HEK293 (cell line): Measurements from ENCODE around the gene SELENOM.
A peak's percentile ranks its signal among the peaks of the same experiment; 100 is the strongest.

ENCODE experiments used
- CTCF ChIA-PET: fragments of 350-600 bp; formaldehyde crosslinking; extraction: SDS; loops from one replicate; lab custom pipeline; 2021; ENCODE audit warnings: antibody characterized with exemption; lab: Yijun Ruan, JAX
- POLR2A ChIA-PET: fragments of 300-600 bp; formaldehyde crosslinking; extraction: SDS; loops from one replicate; lab custom pipeline; 2020; ENCODE audit warnings: antibody characterized with exemption, inconsistent platforms; lab: Yijun Ruan, JAX
- H3K27ac ChIP-seq: fragments of 200-500 bp; sonication (Bioruptor generic); 2 replicates; pipeline ENCODE4 v1.5.1; 2014; ENCODE audit warnings: low read depth, low read length, control low read depth, inconsistent platforms; ENCODE audit errors: extremely low read depth
- H3K36me3 ChIP-seq, 2 experiments: fragments of 200-500 bp in 1 of 2; sonication (Bioruptor generic) in 1 of 2; 1 replicate in 1 of 2; 2 replicates in 1 of 2; pipeline ENCODE4 v1.5.1; 2014 to 2017; ENCODE audit warnings: inconsistent platforms in 2 of 2, low read length in 2 of 2; ENCODE audit not compliant: control insufficient read depth in 2 of 2, insufficient read depth in 1 of 2
- H3K4me1 ChIP-seq: fragments of 200-500 bp; sonication (Bioruptor generic); 2 replicates; pipeline ENCODE4 v1.5.1; 2014; ENCODE audit warnings: mild to moderate bottlenecking, low read length, inconsistent platforms; ENCODE audit not compliant: control insufficient read depth, insufficient read depth
- H3K4me3 ChIP-seq: 2 replicates; pipeline ENCODE4 v1.5.1; 2011; ENCODE audit warnings: low read depth, mild to moderate bottlenecking, control low read depth, low read length, moderate library complexity
- H3K9me3 ChIP-seq: fragments of 200-500 bp; sonication (Bioruptor generic); 2 replicates; pipeline ENCODE4 v1.5.1; 2014; ENCODE audit warnings: low read depth, low read length, inconsistent platforms; ENCODE audit not compliant: control insufficient read depth, insufficient read depth
- BCL11B ChIP-seq: fragments of 450-650 bp; formaldehyde crosslinking; IDR thresholded peaks from 2 replicates; pipeline ENCODE4 v1.5.1; 2016; ENCODE audit warnings: low read depth, missing biosample characterization, missing genetic modification characterization
- IKZF3 ChIP-seq: fragments of 450-650 bp; IDR thresholded peaks from 2 replicates; pipeline ENCODE4 v1.5.0; 2018; ENCODE audit warnings: missing biosample characterization, mild to moderate bottlenecking, missing genetic modification characterization, moderate library complexity
- KLF8 ChIP-seq: fragments of 450-650 bp; formaldehyde crosslinking; IDR thresholded peaks from 2 replicates; pipeline ENCODE4 v1.5.1; 2016; ENCODE audit warnings: missing biosample characterization, missing genetic modification characterization
- MEIS1 ChIP-seq: sonication (generic); formaldehyde crosslinking; IDR thresholded peaks from 2 replicates; pipeline ENCODE4 v1.8.1; 2022; ENCODE audit warnings: missing genetic modification reagents, mild to moderate bottlenecking, borderline replicate concordance
- SP2 ChIP-seq: fragments of 450-650 bp; formaldehyde crosslinking; IDR thresholded peaks from 2 replicates; pipeline ENCODE4 v1.5.1; 2016; ENCODE audit warnings: missing biosample characterization, missing genetic modification characterization
- SP7 ChIP-seq: fragments of 450-650 bp; formaldehyde crosslinking; IDR thresholded peaks from 2 replicates; pipeline ENCODE4 v1.5.1; 2016; ENCODE audit warnings: missing biosample characterization, missing genetic modification characterization
- YY2 ChIP-seq: fragments of 450-650 bp; formaldehyde crosslinking; IDR thresholded peaks from 2 replicates; pipeline ENCODE4 v1.5.1; 2016; ENCODE audit warnings: missing biosample characterization, missing genetic modification characterization
- ZBTB17 ChIP-seq: fragments of 450-650 bp; formaldehyde crosslinking; IDR thresholded peaks from 2 replicates; pipeline ENCODE4 v1.5.1; 2016; ENCODE audit warnings: missing biosample characterization, missing genetic modification characterization
- ZBTB8A ChIP-seq: fragments of 450-650 bp; formaldehyde crosslinking; IDR thresholded peaks from 2 replicates; pipeline ENCODE4 v1.5.1; 2016; ENCODE audit warnings: missing biosample characterization, missing genetic modification characterization
- ZEB2 ChIP-seq: fragments of 450-650 bp; formaldehyde crosslinking; IDR thresholded peaks from 2 replicates; pipeline ENCODE4 v1.5.1; 2016; ENCODE audit warnings: missing biosample characterization, missing genetic modification characterization
- ZNF10 ChIP-seq: fragments of 450-650 bp; formaldehyde crosslinking; IDR thresholded peaks from 2 replicates; pipeline ENCODE4 v1.5.1; 2017; ENCODE audit warnings: missing biosample characterization, missing genetic modification characterization
- ZNF138 ChIP-seq: fragments of 450-650 bp; formaldehyde crosslinking; IDR thresholded peaks from 2 replicates; pipeline ENCODE4 v1.5.1; 2016; ENCODE audit warnings: missing biosample characterization, missing genetic modification characterization, borderline replicate concordance
- ZNF174 ChIP-seq: fragments of 450-650 bp; formaldehyde crosslinking; IDR thresholded peaks from 2 replicates; pipeline ENCODE4 v1.5.0; 2017; ENCODE audit warnings: missing biosample characterization, mild to moderate bottlenecking, missing genetic modification characterization
- ZNF324 ChIP-seq: fragments of 450-650 bp; formaldehyde crosslinking; IDR thresholded peaks from 2 replicates; pipeline ENCODE4 v1.5.1; 2016; ENCODE audit warnings: missing biosample characterization, missing genetic modification characterization
- ZNF341 ChIP-seq: fragments of 450-650 bp; formaldehyde crosslinking; IDR thresholded peaks from 2 replicates; pipeline ENCODE4; 2016; ENCODE audit warnings: low read depth, missing biosample characterization, missing genetic modification characterization
- ZNF362 ChIP-seq: fragments of 450-650 bp; formaldehyde crosslinking; IDR thresholded peaks from 2 replicates; pipeline ENCODE4 v1.5.1; 2016; ENCODE audit warnings: missing biosample characterization, missing genetic modification characterization
- ZNF366 ChIP-seq: fragments of 450-650 bp; formaldehyde crosslinking; conservative IDR thresholded peaks from 2 replicates; pipeline ENCODE4 v1.5.1; 2016; ENCODE audit warnings: missing biosample characterization, missing genetic modification characterization
- ZNF394 ChIP-seq: fragments of 450-650 bp; formaldehyde crosslinking; IDR thresholded peaks from 2 replicates; pipeline ENCODE4 v1.5.1; 2016; ENCODE audit warnings: missing biosample characterization, missing genetic modification characterization, mild to moderate bottlenecking, moderate library complexity, borderline replicate concordance
- ZNF416 ChIP-seq: fragments of 450-650 bp; formaldehyde crosslinking; IDR thresholded peaks from 2 replicates; pipeline ENCODE4 v1.5.1; 2016; ENCODE audit warnings: missing biosample characterization, missing genetic modification characterization
- ZNF473 ChIP-seq: fragments of 450-650 bp; formaldehyde crosslinking; IDR thresholded peaks from 2 replicates; pipeline ENCODE4 v1.5.1; 2017; ENCODE audit warnings: missing biosample characterization, missing genetic modification characterization
- ZNF610 ChIP-seq: fragments of 450-650 bp; formaldehyde crosslinking; IDR thresholded peaks from 2 replicates; pipeline ENCODE4 v1.5.1; 2016; ENCODE audit warnings: missing biosample characterization, missing genetic modification characterization, borderline replicate concordance
- ZNF639 ChIP-seq: fragments of 450-650 bp; formaldehyde crosslinking; IDR thresholded peaks from 2 replicates; pipeline ENCODE4 v1.5.1; 2016; ENCODE audit warnings: missing biosample characterization, missing genetic modification characterization
- ZNF645 ChIP-seq: fragments of 450-650 bp; formaldehyde crosslinking; IDR thresholded peaks from 2 replicates; pipeline ENCODE4; 2016; ENCODE audit warnings: missing biosample characterization, missing genetic modification characterization
- ZNF76 ChIP-seq: fragments of 450-650 bp; formaldehyde crosslinking; IDR thresholded peaks from 2 replicates; pipeline ENCODE4; 2016; ENCODE audit warnings: low read depth, missing biosample characterization, missing genetic modification characterization, borderline replicate concordance
- ZSCAN5A ChIP-seq: fragments of 450-650 bp; formaldehyde crosslinking; IDR thresholded peaks from 2 replicates; pipeline ENCODE4 v1.5.1; 2016; ENCODE audit warnings: missing biosample characterization, missing genetic modification characterization
- ZXDB ChIP-seq: fragments of 450-650 bp; formaldehyde crosslinking; IDR thresholded peaks from 2 replicates; pipeline ENCODE4 v1.5.1; 2016; ENCODE audit warnings: missing biosample characterization, missing genetic modification characterization
- TF ChIP-seq, protein P1 (sequence below): fragments of 450-650 bp; formaldehyde crosslinking; IDR thresholded peaks from 2 replicates; pipeline ENCODE4 v1.5.1; 2017; ENCODE audit warnings: missing biosample characterization, missing genetic modification characterization
- TF ChIP-seq, protein P2 (sequence below): fragments of 450-650 bp; IDR thresholded peaks from 2 replicates; pipeline ENCODE4 v1.5.1; 2018; ENCODE audit warnings: missing biosample characterization, missing genetic modification characterization

Gene SELENOM

DNA sequence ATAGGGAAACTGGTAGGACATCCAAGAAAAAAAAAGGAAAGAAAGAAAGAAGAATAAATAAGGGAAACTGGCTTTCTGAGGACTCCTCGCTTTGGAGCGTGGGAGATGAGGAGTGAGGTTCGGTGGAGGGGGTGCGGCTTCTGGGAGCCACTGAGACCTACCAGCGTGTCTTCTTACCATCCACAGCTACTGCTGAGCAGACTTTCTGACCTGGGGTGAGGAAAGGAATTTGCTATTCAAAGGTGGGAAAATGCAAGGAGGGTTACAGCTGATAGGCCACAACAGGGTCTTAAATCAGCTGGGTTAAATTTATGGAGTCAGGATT, 488 bp upstream of the SELENOM start:
- H3K36me3 ChIP-seq, result peaks cover 0 to 23% of the 10 kb centered on the region in 2 experiments; a peak in 1 of 3 replicates
- H3K4me1 ChIP-seq, result peaks cover 4% of the 10 kb centered on the region; the same call in 1 of the 2 replicates
- TF ChIP-seq ZNF639 (tag by site-specific recombination), result no peak
- no peak for TF ChIP-seq ZNF473 (tag by site-specific recombination)
- 0 out of 2 replicates have a peak, but pooled peaks have one; percentile 7 for TF ChIP-seq ZEB2 (tag by site-specific recombination)
- no peak for TF ChIP-seq IKZF3 (tag by site-specific recombination)
- TF ChIP-seq ZNF362, result 0 out of 2 replicates have a peak, but pooled peaks have one; percentile 21
- no peak for TF ChIP-seq ZNF416
- TF ChIP-seq ZNF645 (tag by site-specific recombination), result no peak
- no peak for TF ChIP-seq ZNF341 (tag by site-specific recombination)
- TF ChIP-seq ZBTB8A (tag by site-specific recombination), result no peak
- peak; percentile 84 for TF ChIP-seq ZNF366
- TF ChIP-seq, protein P1, sequence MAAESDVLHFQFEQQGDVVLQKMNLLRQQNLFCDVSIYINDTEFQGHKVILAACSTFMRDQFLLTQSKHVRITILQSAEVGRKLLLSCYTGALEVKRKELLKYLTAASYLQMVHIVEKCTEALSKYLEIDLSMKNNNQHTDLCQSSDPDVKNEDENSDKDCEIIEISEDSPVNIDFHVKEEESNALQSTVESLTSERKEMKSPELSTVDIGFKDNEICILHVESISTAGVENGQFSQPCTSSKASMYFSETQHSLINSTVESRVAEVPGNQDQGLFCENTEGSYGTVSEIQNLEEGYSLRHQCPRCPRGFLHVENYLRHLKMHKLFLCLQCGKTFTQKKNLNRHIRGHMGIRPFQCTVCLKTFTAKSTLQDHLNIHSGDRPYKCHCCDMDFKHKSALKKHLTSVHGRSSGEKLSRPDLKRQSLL (tag by site-specific recombination), result no peak
- TF ChIP-seq ZBTB17 (tag by site-specific recombination), result peak; percentile 37
- TF ChIP-seq YY2 (tag by site-specific recombination), result no peak
- TF ChIP-seq, protein P2, sequence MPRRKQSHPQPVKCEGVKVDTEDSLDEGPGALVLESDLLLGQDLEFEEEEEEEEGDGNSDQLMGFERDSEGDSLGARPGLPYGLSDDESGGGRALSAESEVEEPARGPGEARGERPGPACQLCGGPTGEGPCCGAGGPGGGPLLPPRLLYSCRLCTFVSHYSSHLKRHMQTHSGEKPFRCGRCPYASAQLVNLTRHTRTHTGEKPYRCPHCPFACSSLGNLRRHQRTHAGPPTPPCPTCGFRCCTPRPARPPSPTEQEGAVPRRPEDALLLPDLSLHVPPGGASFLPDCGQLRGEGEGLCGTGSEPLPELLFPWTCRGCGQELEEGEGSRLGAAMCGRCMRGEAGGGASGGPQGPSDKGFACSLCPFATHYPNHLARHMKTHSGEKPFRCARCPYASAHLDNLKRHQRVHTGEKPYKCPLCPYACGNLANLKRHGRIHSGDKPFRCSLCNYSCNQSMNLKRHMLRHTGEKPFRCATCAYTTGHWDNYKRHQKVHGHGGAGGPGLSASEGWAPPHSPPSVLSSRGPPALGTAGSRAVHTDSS (tag by site-specific recombination), result no peak
- TF ChIP-seq ZNF174 (tag by site-specific recombination), result no peak
- no peak for TF ChIP-seq ZNF138 (tag by site-specific recombination)
- TF ChIP-seq ZNF10 (tag by site-specific recombination), result no peak
- TF ChIP-seq KLF8 (tag by site-specific recombination), result no peak
- no peak for TF ChIP-seq BCL11B
- TF ChIP-seq ZNF76 (tag by site-specific recombination), result no peak
- TF ChIP-seq SP7 (tag by site-specific recombination), result no peak
- no peak for TF ChIP-seq SP2 (tag by site-specific recombination)
- no peak for TF ChIP-seq ZSCAN5A (tag by site-specific recombination)
- no peak for TF ChIP-seq MEIS1 (CRISPR knock-in tag)
- TF ChIP-seq ZNF324 (tag by site-specific recombination), result 0 out of 2 replicates have a peak, but pooled peaks have one; percentile 5
- TF ChIP-seq ZNF610 (tag by site-specific recombination), result no peak
- no peak for TF ChIP-seq ZNF394 (tag by site-specific recombination)
- no peak for TF ChIP-seq ZXDB (tag by site-specific recombination)
- H3K9me3 ChIP-seq, result no peaks in the 10 kb centered on the region
- peak overlapping the region; percentile 38 for H3K4me3 ChIP-seq
- POLR2A ChIA-PET, result interaction anchor here (0.6 to 1.9 kb wide), 20 partner anchors 12 to 684 kb away, joined by 3 to 15 read pairs (median 4); partner anchors contain the start of genes INPP5J, LIMK2, MORC2 and RNF185
- CTCF ChIA-PET, result interaction anchor here (0.5 to 4.4 kb wide), 42 partner anchors 8 to 547 kb away, joined by 3 to 54 read pairs (median 4); partner anchors contain the start of genes MORC2, PATZ1, PIK3IP1 and RNF185
- peak overlapping the region; percentile 40; the same call in 1 of the 2 replicates for H3K27ac ChIP-seq
